NCI-H510A (cell line): ENCODE measurements around the gene OR7C2.

Source experiments
- DNase-seq: peaks from one replicate; lab custom pipeline; 2025; lab: John Stamatoyannopoulos, UW

OR7C2 gene

DNA sequence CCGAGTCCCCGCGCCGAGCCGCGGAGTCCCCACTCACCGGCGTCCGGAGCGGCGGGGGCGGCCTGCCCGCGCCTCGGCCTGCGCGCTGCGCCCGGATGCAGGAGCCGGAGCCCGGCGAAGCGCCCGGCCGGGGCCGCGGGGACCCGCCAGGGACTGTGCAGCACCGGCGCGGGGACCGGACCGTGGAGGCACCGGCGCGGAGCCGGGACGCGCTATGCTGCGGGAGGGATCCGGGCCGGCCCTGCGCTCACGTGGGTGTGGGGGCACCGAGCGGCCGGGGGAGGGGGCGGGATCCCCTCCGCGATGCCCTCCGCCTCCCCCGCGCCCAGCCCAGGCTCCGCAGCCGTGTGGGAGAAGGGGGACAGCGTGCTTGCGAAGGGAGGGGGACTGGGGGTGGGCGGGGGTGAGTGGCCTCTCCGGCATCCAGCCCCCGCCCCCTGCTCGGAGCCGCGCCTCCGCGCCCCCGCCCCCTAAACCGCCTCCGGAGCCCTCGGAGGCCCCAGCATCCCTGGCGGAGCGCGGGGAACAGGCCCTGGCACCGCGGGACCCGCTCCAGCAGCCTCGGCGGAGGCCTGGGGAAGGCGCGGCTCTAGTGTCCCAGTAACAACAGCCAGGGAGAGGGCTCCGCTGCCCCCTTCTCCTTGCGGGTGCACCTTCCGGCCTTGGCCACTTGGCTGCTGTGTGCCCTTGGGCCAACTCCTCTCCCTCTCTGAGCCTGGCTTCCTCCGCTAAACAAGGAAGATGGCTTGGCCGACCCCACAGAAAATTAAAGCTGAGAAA, 38.4 kb downstream of the OR7C2 start, which contains the start of gene SLC1A6:
TSS of gene SLC1A6 (minus strand) at position 389 of the 780 bp plus-strand sequence. CDS start 6,954 bp downstream, outside the sequence.
- DNase-seq = no peak

- no peak for DNase-seq
Measured at GRCh38 chr19:14985133-14985532, 43.8 kb downstream of the OR7C2 start.
